Amniotic epithelial cell (primary cell): ENCODE measurements around the gene VPS4B.
A peak's percentile ranks its signal among the peaks of the same experiment; 100 is the strongest.
"Not testable (repeated sequence)": the region's sequence is repeated elsewhere in the genome, so short reads cannot be mapped to it uniquely, and the experiment has no call there.

Experiments used
- DNase-seq: peaks from one replicate; pipeline ENCODE4 v3.0.0-alpha.2; 2010; ENCODE audit warnings: low read depth

VPS4B gene

DNA sequence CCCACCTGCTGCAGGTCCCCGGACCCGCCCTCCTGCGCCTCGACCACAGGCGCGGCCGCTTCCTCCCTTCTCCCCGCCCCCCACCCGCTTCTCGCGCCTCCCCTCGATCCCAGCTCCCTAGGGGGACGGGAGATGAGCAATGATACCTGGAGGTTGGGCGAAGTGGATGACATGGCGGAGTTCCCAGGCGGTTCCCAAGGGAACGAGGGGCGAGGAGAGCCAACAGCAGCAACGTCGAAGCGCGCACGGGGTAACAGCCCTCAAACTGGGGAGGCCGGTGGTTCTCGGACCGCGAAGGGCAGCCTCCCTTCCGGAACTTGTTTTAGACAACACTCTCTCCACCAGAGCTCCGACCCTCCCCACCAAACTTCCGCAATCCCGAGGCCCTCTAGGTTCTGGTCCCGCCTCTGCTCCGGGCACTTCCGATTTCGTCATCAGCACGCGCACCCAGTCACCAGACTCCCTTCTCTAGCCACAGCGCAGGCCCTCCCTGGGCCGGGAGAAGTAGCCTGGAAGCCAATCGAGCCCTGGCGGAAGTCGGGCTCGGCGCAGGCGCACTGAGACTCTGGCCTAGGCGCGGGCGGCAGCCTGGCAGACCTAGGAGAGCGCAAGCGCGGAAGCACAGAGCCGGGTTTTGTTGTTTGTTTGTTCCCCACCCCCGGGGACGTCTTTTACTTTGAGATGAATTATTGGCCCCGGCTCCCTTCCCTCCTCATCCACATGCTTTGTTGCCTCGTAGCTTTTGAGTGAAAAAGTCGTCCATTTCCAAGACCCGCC, at the start of gene VPS4B:
VPS4B (minus strand) TSS at position 390 of the 777 bp plus-strand sequence; CDS start at position 173, 217 bp downstream.
- DNase-seq, result peak; percentile 99

- peak; percentile 49 for DNase-seq
Observed at GRCh38 chr18:63470751-63471150, 48.5 kb upstream of the VPS4B start.

DNA sequence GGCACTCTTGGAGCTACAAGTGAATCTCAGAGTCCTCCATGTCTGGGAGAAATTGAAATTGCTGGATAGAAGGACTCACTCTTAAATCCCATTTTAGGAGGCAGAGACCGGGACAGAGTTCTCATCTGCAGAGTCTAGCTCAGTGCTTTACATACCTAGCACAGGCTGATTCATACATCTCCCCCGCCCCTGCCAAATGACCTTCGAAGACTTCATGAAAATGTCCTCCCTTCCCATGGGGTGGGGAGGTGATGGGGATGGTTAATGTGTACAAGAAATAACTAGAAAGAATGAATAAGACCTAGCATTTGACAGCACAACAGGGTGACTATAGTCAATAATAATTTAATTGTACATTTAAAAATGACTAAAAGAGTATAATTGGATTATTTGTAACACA, 46.3 kb upstream of the VPS4B start:
- no peak for DNase-seq

- no peak for DNase-seq
Observed at GRCh38 chr18:63467699-63468098, 45.4 kb upstream of the VPS4B start.

- no peak for DNase-seq
Observed at GRCh38 chr18:63465059-63465458, 42.8 kb upstream of the VPS4B start.

- DNase-seq, result no peak
Observed at GRCh38 chr18:63464434-63464833, 42.2 kb upstream of the VPS4B start.

GRCh38 chr18:63460414-63460813, 38.1 kb upstream of the VPS4B start:
- no peak for DNase-seq

- DNase-seq, result peak; percentile 30
Observed at GRCh38 chr18:63457977-63458376, 35.7 kb upstream of the VPS4B start.

DNA sequence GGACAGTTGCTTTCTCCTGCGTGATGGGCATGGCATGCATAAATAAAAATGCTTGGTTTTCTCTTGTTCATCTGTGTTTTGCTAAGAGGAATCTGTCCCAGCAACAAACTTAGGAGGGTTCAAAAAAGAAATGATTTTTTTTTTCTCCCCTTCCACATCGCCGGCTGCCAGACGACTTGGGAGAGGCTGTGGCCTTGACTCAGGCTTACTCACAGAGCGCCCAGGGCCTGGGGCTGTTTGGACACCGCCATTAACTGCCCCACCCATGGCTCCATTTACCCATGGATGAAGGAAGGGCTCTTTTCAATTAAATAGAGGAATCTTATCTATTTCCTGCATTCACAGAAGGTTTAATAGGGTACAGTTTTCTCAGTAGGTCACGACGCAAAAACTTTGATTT, 32.2 kb upstream of the VPS4B start:
- no peak for DNase-seq

DNA sequence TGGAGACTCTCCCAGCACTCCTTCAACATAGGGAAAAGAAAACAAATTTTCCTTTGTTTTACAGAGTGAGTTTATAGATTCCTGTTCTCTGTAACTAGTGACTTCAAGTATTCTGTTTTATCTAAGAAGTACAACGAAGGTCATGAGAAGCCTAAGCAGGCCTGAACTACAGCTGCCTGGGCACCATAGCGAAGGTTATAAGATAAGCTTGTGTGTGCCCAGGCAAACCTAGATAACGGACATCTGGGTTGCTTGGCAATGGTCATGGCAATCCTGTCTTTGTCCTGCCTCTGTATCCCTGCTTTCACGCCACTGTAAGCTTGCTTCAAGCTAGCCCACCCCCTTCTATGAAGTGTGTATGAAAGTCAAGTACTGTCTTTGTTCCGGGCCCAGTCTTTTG, 30.5 kb upstream of the VPS4B start:
- DNase-seq, result not testable (repeated sequence)

DNA sequence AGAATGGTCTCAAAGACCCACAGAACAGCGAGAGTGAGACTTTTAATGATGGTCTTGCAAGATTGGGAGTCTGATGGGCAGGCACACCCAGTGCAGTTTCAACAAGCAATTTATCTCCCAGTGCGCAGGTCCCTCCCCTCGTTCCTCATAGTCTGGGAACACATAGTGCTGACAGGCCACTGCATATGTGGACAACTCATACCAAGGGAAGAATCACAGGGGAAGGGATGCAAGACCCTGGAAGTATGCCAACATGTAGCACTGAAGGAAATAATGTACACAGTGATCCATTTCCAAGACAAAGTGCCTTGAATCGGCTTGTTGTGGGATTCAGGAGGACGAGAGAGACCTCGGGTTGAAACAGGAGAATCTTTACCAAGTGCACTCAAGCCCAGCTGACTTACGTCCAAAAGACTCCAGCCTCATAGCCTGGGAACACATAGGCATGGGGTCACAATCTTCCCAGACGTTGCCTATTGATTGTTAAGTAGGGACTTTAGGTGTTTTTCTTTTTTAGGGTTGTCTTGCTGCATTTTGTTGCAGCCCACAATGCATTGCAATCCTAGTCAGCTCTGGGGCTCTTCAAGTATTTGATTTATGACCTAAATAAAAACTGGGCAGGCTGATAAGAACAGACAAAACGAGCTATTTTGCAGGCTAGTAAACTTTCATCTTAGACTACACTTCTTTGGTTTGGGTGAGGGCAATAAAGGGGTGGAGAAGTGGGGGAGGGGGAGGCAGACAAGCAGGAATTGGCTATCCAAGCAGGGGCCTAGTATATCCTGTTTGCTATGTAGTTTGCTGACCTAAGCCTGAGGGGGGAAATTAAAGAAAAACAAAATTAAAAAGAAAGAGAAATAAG, 29.8 kb upstream of the VPS4B start:
- peak; percentile 59 for DNase-seq

GRCh38 chr18:63449426-63449825, 27.1 kb upstream of the VPS4B start:
- no peak for DNase-seq

- no peak for DNase-seq
Observed at GRCh38 chr18:63447066-63447465, 24.8 kb upstream of the VPS4B start.

GRCh38 chr18:63446266-63446665, 24.0 kb upstream of the VPS4B start:
- no peak for DNase-seq

- no peak for DNase-seq
Observed at GRCh38 chr18:63445037-63445436, 22.8 kb upstream of the VPS4B start.

- DNase-seq, result peak; percentile 90
Observed at GRCh38 chr18:63444580-63444979, 22.3 kb upstream of the VPS4B start.

DNA sequence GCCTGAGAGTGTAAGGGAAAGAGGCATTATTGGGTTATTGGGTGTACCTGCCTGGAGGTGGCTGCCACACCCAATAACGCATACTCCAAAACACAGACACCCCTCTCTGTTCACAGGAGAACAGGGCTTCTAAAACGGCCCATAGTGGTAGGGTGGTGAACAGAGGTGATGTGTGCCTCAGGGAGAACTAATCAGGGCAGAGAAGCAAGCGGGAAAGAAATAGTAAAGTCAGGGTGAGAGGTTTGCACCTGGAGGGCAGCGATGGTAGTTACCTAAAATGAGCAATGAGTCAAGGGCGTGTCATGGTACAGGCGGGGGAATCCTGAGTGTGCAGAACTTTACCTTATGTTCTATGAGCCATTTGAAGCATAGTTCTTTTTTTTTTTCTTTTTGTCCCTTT, 21.6 kb upstream of the VPS4B start:
- DNase-seq, result no peak

GRCh38 chr18:63440881-63441280, 18.6 kb upstream of the VPS4B start:
- DNase-seq, result no peak

- DNase-seq, result no peak
Observed at GRCh38 chr18:63440219-63440618, 17.9 kb upstream of the VPS4B start.

- DNase-seq, result peak; percentile 60
Observed at GRCh38 chr18:63439334-63439733, 17.1 kb upstream of the VPS4B start.

- DNase-seq, result no peak
Observed at GRCh38 chr18:63438181-63438580, 15.9 kb upstream of the VPS4B start.

GRCh38 chr18:63433334-63433866, 11.1 kb upstream of the VPS4B start:
- DNase-seq, result no peak

GRCh38 chr18:63431180-63431579, 8.9 kb upstream of the VPS4B start:
- no peak for DNase-seq
